Loucy (cell line): ENCODE measurements around the gene FAM151A.

Source experiments
- H2AFZ ChIP-seq: fragments of 200-600 bp; sonication (generic); 2 replicates; pipeline ENCODE4 v1.6.0; 2016; ENCODE audit warnings: antibody characterized with exemption, mild to moderate bottlenecking, low read length, moderate library complexity
- H3F3A ChIP-seq: fragments of 200-600 bp; 2 replicates; pipeline ENCODE4 v1.6.0; 2016; ENCODE audit warnings: antibody characterized with exemption, low read depth, mild to moderate bottlenecking
- H3K27me3 ChIP-seq: fragments of 200-600 bp; sonication (generic); 2 replicates; pipeline ENCODE4 v1.6.1; 2014; ENCODE audit warnings: low read length, mild to moderate bottlenecking; ENCODE audit not compliant: insufficient read depth, poor library complexity, severe bottlenecking
- H3K36me3 ChIP-seq: fragments of 200-600 bp; sonication (generic); 2 replicates; pipeline ENCODE4 v1.6.1; 2016; ENCODE audit warnings: low read length; ENCODE audit not compliant: insufficient read depth
- H3K4me1 ChIP-seq: fragments of 200-600 bp; sonication (generic); 2 replicates; pipeline ENCODE4 v1.5.1; 2014; ENCODE audit warnings: low read length, mild to moderate bottlenecking; ENCODE audit not compliant: insufficient read depth, poor library complexity, severe bottlenecking
- H3K4me2 ChIP-seq: fragments of 200-600 bp; sonication (generic); 2 replicates; pipeline ENCODE4 v1.6.0; 2014; ENCODE audit warnings: antibody characterized with exemption, low read length, low read depth, mild to moderate bottlenecking; ENCODE audit not compliant: poor library complexity, severe bottlenecking
- H3K4me3 ChIP-seq: fragments of 200-600 bp; sonication (generic); 2 replicates; pipeline ENCODE4 v1.5.1; 2014; ENCODE audit warnings: low read length, mild to moderate bottlenecking, mixed read lengths; ENCODE audit not compliant: poor library complexity, severe bottlenecking
- H3K79me2 ChIP-seq: fragments of 200-600 bp; sonication (generic); 2 replicates; pipeline ENCODE4 v1.6.1; 2014; ENCODE audit warnings: low read length; ENCODE audit not compliant: insufficient read depth
- H3K9ac ChIP-seq: fragments of 200-600 bp; sonication (generic); 2 replicates; pipeline ENCODE4 v1.6.0; 2014; ENCODE audit warnings: mild to moderate bottlenecking, low read depth, low read length, moderate library complexity; ENCODE audit not compliant: poor library complexity, severe bottlenecking
- H3K9me2 ChIP-seq: fragments of 200-600 bp; sonication (generic); replicated peaks from 2 replicates; pipeline ENCODE4 v1.6.1; 2016; ENCODE audit warnings: low read depth, low read length, mixed read lengths
- H3K9me3 ChIP-seq: fragments of 200-600 bp; sonication (generic); 2 replicates; pipeline ENCODE4 v1.6.1; 2014; ENCODE audit warnings: mild to moderate bottlenecking, antibody characterized with exemption, low read length, low read depth; ENCODE audit not compliant: insufficient read depth
- H4K20me1 ChIP-seq: fragments of 200-600 bp; sonication (generic); 2 replicates; pipeline ENCODE4 v1.6.0; 2014; ENCODE audit warnings: antibody characterized with exemption, low read length, mild to moderate bottlenecking; ENCODE audit not compliant: insufficient read depth, poor library complexity, severe bottlenecking
- CTCF ChIP-seq: fragments of 200-600 bp; sonication (generic); conservative IDR thresholded peaks from 2 replicates; pipeline ENCODE4 v1.5.1; 2014; ENCODE audit warnings: mild to moderate bottlenecking, antibody characterized with exemption, low read length
- EZH2phosphoT487 ChIP-seq: fragments of 200-600 bp; IDR thresholded peaks from 2 replicates; pipeline ENCODE4 v1.6.1; 2018; ENCODE audit warnings: antibody characterized with exemption, mild to moderate bottlenecking, moderate library complexity, borderline replicate concordance

Gene FAM151A

DNA sequence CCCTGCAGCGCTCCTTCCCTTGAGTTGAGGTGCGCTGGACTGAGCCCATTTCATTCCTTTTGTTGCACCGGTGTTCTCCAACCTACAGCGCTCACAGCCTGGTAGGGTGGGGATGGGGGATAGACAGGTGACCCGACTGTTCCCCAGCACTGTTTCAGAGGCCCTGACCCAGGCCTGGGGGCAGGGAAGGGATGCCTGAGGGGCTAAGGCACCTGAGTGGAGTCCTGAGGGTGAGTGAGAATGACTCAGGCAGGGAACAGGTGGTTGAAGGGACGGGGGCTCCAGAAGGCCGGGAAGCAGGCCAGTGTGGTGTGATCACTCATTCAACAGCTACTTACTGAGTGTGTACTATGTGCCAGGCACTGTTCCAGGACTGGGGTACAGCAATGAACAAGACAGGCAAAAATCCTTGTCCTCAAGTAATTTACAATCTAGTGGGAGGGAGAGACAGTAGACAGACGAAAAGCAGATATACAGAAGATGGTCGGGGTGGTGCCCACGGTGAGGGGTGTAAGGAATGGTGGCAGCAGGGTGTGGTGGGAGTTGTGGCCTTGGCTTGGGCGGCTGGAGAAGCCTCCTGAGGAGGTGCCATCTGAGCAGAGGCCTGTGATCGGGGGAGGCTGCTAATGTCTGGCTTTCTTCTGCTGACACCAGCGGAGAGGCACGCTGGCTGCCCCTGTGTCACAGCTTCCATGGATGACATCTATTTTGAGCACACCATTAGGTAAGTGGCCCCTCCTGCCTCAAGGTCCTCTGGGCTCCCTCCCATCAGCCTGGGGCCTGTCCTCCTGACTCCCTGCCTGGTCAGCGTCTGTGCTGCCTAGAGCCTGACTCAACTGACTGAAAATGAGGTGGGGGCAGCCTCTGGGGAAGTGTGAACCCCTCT, 37.9 kb downstream of the FAM151A start:
- no peaks in the 10 kb centered on the region for H4K20me1 ChIP-seq
- H3K9me2 ChIP-seq, result no peaks in the 10 kb centered on the region
- no peaks in the 10 kb centered on the region for H3K27me3 ChIP-seq
- no peaks in the 10 kb centered on the region for H3F3A ChIP-seq
- H3K9ac ChIP-seq, result no peak overlapping the region
- no peak overlapping the region for H3K4me3 ChIP-seq
- peaks cover 15% of the 10 kb centered on the region for H3K4me1 ChIP-seq
- no peak overlapping the region for H2AFZ ChIP-seq
- TF ChIP-seq EZH2phosphoT487 (no peak), CTCF (no peak)
- H3K36me3 ChIP-seq, result no peaks in the 10 kb centered on the region
- H3K9me3 ChIP-seq, result no peaks in the 10 kb centered on the region
- no peak overlapping the region for H3K4me2 ChIP-seq
- no peaks in the 10 kb centered on the region for H3K79me2 ChIP-seq

DNA sequence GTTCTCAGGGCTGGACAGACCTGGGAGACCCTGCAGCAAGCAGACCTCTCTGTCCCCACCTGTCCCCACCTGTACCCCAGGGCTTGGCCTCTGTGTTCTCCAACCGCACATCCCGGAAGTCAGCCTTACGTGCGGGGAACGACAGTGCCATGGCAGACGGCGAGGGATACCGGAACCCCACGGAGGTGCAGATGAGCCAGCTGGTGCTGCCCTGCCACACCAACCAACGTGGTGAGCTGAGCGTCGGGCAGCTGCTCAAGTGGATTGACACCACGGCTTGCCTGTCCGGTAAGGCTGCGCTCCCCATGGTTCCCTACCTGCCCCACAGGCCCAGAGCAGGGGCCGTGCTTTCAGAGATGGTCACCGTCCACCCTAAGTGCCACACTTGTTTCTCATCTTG, 38.8 kb downstream of the FAM151A start:
- TF ChIP-seq EZH2phosphoT487, result no peak
- no peak for TF ChIP-seq CTCF
- Histone ChIP-seq H3K9me3 (no peaks in the 10 kb centered on the region), H3K27me3 (no peaks in the 10 kb centered on the region), H4K20me1 (no peaks in the 10 kb centered on the region), H3K4me1 (peaks cover 14% of the 10 kb centered on the region), H3K36me3 (no peaks in the 10 kb centered on the region), H3K9me2 (no peaks in the 10 kb centered on the region), H3K4me2 (no peak overlapping the region), H3K9ac (no peak overlapping the region), H3K4me3 (no peak overlapping the region), H3F3A (no peaks in the 10 kb centered on the region), H2AFZ (no peak overlapping the region), H3K79me2 (no peaks in the 10 kb centered on the region)

- Histone ChIP-seq H3K4me3 (no peak overlapping the region), H3K9ac (no peak overlapping the region), H3K4me1 (peaks cover 14% of the 10 kb centered on the region), H2AFZ (no peak overlapping the region), H3K4me2 (no peak overlapping the region), H3F3A (no peaks in the 10 kb centered on the region), H3K36me3 (no peaks in the 10 kb centered on the region), H3K9me3 (no peaks in the 10 kb centered on the region), H3K79me2 (no peaks in the 10 kb centered on the region), H3K9me2 (no peaks in the 10 kb centered on the region), H3K27me3 (no peaks in the 10 kb centered on the region), H4K20me1 (no peaks in the 10 kb centered on the region)
- TF ChIP-seq EZH2phosphoT487 (no peak), CTCF (no peak)
These were observed 39.5 kb downstream of the FAM151A start for GRCh38 chr1:54583871-54584270.
